AG09319 (cell line): ENCODE measurements around the gene POLE.

ENCODE experiments used
- DNase-seq: peaks from one replicate; pipeline ENCODE4 v3.0.0-alpha.2; 2010; ENCODE audit warnings: low read depth; ENCODE audit errors: extremely low read depth
- CTCF ChIP-seq: IDR thresholded peaks from 2 replicates; pipeline ENCODE4 v1.5.1; 2011; ENCODE audit warnings: low read depth, mild to moderate bottlenecking, inconsistent platforms, low read length, moderate library complexity

Gene POLE, protein sequence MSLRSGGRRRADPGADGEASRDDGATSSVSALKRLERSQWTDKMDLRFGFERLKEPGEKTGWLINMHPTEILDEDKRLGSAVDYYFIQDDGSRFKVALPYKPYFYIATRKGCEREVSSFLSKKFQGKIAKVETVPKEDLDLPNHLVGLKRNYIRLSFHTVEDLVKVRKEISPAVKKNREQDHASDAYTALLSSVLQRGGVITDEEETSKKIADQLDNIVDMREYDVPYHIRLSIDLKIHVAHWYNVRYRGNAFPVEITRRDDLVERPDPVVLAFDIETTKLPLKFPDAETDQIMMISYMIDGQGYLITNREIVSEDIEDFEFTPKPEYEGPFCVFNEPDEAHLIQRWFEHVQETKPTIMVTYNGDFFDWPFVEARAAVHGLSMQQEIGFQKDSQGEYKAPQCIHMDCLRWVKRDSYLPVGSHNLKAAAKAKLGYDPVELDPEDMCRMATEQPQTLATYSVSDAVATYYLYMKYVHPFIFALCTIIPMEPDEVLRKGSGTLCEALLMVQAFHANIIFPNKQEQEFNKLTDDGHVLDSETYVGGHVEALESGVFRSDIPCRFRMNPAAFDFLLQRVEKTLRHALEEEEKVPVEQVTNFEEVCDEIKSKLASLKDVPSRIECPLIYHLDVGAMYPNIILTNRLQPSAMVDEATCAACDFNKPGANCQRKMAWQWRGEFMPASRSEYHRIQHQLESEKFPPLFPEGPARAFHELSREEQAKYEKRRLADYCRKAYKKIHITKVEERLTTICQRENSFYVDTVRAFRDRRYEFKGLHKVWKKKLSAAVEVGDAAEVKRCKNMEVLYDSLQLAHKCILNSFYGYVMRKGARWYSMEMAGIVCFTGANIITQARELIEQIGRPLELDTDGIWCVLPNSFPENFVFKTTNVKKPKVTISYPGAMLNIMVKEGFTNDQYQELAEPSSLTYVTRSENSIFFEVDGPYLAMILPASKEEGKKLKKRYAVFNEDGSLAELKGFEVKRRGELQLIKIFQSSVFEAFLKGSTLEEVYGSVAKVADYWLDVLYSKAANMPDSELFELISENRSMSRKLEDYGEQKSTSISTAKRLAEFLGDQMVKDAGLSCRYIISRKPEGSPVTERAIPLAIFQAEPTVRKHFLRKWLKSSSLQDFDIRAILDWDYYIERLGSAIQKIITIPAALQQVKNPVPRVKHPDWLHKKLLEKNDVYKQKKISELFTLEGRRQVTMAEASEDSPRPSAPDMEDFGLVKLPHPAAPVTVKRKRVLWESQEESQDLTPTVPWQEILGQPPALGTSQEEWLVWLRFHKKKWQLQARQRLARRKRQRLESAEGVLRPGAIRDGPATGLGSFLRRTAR (N-terminal part only)

GRCh38 chr12:132687211-132688164, at the start of gene POLE, which contains the start of gene PXMP2:
POLE (minus strand) TSS chr12:132687342; CDS start chr12:132687315, 27 bp downstream.
PXMP2 (plus strand) TSS chr12:132687587; CDS start chr12:132687671, 84 bp downstream.
- DNase-seq: peak; percentile 83
- TF ChIP-seq CTCF: no peak

DNA sequence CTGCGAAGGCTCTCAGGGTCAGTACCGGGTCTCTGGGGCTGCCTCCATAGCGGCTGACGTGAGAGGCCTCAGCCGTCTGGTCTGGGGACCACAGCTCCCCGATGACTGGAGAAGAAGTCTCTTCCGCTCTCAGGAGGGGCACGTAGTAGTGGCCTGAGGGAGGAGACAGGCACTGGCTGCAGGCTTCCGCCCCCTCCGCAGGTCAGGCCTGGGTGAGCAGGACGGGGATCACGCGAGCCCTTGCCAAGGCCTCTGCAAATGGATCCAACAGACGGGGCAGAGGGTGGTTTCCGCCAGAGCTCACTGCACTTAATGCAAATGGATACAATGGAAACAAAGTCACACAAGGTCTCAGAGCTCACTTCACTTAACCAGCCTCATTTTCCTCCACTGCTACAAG, 49.8 kb upstream of the POLE start:
- no peak for DNase-seq
- TF ChIP-seq CTCF: no peak

DNA sequence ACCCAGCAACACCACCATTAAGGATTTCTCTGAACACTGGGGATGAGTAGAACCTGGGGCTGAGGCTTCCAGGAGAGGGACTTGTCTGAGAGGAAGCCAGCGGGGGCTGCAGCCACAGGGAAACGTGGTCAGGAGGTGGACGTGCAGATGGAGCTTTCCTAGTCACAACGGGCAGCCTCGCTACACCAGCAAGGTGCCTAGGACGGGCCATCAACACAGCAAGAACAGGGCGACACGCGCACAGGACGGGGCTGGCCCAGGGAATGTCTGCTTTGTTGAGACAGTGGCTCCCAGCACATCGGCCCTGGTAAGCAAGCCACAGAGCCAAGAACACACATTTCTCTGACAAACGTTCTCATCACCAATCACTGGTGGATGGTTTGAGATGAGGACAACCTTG, 49.2 kb upstream of the POLE start:
- TF ChIP-seq CTCF: no peak

DNA sequence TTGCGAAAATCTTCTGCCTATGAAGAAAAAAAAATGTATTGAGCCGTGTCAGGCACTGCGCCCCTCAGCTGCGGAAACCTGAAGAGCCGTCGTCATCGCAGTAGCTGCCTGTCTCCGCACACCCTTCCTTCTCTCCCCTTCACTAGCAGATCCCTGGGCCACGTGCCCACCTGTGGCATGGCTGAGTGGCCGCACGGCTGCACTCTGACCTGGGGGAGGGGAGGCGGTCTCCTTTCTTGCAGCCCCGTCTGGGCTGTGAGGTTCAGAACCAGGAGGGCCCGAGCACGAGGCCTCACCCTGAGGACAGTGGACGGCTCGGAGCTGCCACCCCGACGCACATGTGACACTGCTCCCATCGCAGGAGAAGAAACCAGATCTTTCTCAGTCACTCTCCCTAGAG, 48.4 kb upstream of the POLE start:
- no peak for DNase-seq
- TF ChIP-seq CTCF: no peak

More for the DNA sequence above, 49.2 kb upstream of the POLE start:
- DNase-seq: no peak

DNA sequence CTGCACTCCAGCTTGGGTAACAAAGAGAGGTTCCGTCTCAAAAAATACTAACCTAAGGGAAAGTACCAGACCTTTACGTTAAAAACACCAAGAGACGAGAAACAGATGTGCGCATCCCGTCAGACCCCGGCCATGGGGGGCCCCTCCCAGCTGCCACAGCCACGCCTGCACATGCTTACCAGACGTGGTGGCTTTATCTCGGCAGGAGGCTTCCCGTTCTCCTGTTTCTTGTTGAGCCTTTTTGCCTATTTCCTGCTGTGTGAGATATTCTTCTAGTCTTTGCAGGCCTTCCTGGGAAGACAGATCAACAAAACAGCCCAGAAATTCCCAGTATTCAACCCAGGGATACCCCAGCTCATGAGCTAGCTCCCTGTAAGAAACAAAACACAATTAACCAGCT, 47.1 kb upstream of the POLE start:
- no peak for TF ChIP-seq CTCF
- no peak for DNase-seq

DNA sequence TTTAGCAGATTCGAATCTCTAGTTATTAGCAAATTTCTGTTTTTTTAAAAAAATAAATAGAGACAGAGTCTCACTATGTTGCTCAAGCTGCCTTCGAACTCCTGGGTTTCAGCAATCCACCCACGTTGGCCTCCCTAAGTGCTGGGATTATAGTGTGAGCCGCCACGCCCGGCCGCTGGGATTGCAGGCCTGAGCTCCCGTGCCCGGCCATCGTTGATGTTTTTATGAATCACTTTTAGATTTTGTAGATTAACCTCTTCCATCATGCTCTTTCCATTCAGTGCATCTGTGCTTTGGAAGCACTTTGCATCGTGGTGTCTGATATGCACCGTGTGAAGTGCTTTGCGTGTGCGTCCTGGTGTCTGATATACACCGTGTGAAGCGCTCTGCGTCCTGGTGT, 44.4 kb upstream of the POLE start:
- TF ChIP-seq CTCF: no peak

More for the DNA sequence above, 44.4 kb upstream of the POLE start:
- no peak for DNase-seq
